HG03575 (cell line): ENCODE measurements around the gene TMEM145.
"Not testable (repeated sequence)": the region's sequence is repeated elsewhere in the genome, so short reads cannot be mapped to it uniquely, and the experiment has no call there.

Source experiments
- ATAC-seq: cut with Tn5 transposase; IDR thresholded peaks from one replicate; pipeline ENCODE4 v1.9.1; 2021; ENCODE audit not compliant: unreplicated experiment, insufficient number of reproducible peaks, low FRiP score; ENCODE audit errors: extremely low read depth

TMEM145 gene

DNA sequence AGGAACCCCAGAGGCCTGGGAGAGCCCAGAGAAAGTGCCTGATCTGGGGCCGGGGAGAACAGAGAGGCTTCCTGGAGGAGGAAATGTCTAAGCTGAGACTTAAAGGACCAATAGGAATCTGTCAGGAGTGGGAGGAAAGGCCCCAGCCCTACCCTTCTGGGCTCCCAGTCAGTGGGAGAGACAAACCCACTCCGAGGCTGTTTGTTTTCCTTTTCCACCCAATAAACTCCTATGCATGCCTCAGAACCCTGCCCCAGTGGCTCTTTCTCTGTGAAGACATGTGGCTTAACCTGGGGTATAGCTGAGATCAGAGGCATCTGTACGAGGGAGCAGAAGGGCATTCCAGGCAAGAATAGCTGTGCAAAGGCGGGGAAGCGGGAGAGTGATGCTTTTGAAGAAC lies 14.3 kb downstream of the TMEM145 start:
- ATAC-seq, result no peak

DNA sequence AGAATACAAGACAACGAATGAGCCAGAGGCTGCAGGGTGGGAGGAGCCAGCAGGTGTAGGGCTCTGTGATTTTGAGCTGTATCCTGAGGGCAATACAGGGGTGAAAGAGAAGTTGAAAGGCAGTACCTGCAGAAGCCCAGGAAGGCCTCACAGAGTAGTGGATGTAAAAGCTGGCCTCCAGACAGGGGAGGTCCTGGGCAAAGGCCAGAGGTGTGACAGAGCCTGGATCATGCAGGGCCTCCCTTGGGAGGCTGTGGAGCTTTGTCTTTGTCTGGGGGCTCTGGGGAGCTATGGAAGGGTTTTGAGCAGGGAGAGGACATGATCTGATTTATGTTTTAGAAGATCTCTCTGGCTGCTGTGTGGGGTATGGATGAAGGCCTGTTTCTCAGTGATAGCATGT lies 15.0 kb downstream of the TMEM145 start:
- ATAC-seq, result no peak

- ATAC-seq, result no peak
Observed at GRCh38 chr19:42328854-42329253, 15.7 kb downstream of the TMEM145 start.

GRCh38 chr19:42330241-42330711 lies 17.2 kb downstream of the TMEM145 start:
- no peak for ATAC-seq

- ATAC-seq, result not testable (repeated sequence)
Observed at GRCh38 chr19:42331333-42331732, 18.2 kb downstream of the TMEM145 start.

- ATAC-seq, result no peak
Observed at GRCh38 chr19:42332059-42332458, 18.9 kb downstream of the TMEM145 start.

DNA sequence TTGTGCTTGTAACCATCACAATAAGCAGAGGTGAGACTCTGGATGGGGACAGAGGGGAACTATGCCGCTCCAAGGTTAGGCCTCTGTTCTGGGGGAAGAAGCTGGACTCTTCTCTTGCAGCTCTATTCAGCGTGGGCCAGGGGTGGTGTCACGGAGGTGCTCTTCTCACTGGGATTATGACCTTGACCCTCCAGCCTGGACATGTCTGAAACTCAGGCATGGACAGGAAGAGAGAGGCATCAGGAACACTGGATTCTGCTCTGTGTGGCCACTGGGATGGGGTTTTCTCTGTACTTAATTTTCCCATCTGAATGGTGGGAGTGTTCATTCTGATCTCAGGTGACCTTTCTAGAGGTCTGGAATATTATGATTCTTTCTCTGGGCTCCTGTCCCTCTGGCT lies 19.9 kb downstream of the TMEM145 start:
- ATAC-seq, result no peak

DNA sequence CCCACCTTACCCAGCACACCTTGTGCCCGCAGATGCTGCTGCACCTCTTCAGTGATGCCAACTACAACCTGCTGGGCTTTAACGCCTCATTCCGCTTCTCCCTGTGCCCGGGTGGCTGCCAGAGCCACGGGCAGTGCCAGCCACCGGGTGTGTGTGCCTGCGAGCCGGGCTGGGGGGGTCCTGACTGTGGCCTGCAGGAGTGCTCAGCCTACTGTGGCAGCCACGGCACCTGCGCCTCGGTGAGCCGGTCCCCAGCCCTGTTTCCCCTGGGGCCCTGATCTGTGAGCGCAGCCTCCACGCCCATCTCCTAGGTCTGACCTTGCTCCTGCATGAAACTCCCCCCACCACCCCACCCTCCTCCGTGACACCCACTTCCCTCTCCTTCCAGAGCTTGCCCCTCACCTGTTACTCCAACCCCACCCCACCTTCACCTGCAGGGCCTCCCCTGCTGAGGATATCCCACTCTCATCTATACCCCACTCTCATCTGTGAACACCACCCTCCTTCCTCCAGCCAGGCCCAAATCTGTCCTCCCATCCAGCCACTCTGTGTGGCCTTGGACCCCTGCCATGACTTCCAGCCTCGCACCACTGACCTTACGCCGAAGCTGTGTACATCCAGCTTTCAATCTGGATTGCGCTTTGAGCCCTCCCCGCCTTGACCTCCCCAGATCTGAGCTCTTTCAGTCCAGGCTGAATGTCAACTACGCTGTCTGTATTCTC lies 21.0 kb downstream of the TMEM145 start:
- ATAC-seq, result no peak

GRCh38 chr19:42334697-42335373 lies 21.7 kb downstream of the TMEM145 start:
- ATAC-seq, result no peak

DNA sequence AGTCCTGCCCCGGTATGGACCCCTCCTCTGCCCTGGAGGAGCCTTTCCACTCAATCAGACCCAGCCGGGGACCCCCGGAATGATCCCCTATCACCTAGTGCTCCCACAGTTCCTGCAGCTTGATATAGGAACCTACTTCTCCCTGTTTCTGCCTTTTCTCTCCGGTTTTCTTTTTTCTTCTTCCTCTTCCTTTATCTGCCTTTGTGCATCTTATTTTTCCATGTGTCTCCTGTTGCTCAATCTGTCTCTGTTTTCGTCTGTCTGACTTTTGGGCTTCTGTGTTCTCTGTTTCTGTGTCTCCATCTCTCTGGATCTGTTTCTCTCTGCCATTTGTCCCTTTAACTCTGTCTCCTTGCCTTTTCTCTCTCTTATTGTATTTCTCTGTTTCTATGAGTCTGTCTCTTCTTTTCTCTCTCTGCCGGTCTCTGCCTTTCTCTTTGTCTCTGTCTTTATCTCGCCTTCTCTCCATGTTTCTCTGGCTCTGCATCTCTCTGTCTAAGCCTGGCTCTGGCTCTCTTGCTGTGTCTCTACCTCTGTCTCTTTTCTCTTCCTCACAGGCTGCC lies 22.3 kb downstream of the TMEM145 start:
- ATAC-seq, result no peak

DNA sequence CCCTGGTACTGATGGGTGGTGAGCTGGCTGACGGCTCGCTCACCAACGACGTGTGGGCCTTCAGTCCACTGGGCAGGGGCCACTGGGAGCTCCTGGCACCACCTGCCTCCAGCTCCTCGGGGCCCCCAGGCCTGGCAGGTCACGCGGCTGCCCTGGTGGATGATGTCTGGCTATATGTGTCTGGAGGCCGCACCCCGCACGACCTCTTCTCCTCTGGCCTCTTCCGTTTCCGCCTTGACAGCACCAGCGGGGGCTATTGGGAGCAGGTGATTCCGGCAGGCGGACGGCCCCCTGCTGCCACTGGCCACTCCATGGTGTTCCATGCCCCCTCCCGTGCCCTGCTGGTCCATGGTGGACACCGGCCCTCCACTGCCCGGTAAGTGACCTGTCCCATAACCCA lies 22.9 kb downstream of the TMEM145 start:
- no peak for ATAC-seq

DNA sequence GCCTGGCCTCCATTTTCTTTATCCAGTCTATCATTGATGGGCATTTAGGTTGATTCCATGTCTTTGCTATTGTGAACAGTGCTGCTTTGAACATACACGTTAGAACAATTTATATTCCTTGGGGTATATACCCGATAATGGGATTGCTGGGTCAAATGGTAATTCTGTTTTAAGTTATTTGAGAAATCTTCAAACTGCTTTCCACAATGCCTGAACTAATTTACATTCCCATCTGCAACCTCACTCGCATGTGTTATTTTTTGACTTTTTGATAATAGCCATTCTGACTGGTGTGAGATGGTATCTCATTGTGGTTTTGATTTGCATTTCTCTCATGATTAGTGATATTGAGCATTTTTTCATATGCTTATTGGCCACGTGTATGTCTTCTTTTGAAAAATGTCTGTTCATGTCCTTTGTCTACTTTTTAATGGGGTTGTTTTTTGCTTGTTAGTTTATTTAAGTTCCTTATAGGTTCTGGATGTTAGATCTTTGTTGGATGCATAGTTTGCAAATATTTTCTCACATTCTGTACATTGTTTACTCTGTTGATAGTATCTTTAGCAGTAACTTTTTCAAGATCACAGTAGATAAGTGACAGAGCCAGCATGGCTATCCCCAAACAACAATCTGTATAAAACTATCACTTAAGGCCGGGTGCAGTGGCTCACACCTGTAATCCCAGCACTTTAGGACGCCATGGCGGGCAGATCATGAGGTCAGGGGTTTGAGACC lies 26.2 kb downstream of the TMEM145 start:
- ATAC-seq, result not testable (repeated sequence)

- ATAC-seq, result not testable (repeated sequence)
Observed at GRCh38 chr19:42339922-42340321, 26.8 kb downstream of the TMEM145 start.

DNA sequence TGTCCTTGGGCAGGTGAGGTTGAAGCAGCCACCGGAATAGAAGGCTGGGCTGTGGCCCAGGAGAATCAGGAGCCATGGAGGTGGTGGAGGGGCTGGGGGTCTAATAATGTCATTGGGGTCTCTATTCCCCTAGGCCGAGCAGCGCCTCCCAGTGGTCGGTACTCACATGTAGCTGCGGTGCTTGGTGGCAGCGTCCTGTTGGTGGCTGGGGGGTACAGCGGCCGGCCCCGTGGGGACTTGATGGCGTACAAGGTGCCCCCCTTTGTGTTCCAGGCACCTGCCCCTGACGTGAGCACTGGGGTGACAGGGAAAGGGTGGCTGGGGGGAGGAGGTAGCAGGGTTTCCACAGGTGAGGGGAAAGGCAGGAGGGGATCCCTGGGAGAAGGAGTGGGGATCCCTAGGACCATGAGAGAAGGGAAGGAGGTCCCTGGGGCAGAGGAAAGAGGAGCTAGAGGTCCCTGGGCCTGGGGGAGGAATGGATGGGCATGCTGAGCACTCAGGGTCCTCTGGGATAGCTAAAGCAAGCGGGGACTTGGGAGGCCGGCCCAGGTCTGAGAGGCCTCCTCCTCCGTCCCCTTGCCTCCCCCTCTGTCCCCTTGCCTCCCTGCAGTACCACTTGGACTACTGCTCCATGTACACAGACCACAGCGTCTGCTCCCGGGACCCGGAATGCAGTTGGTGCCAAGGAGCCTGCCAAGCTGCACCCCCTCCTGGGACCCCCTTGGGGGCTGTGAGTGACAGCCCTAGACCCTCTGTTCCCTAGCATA lies 30.4 kb downstream of the TMEM145 start:
- ATAC-seq, result no peak

GRCh38 chr19:42344336-42344893 lies 31.3 kb downstream of the TMEM145 start:
- no peak for ATAC-seq

- ATAC-seq, result no peak
Observed at GRCh38 chr19:42345191-42345812, 32.2 kb downstream of the TMEM145 start.

- ATAC-seq, result no peak
Observed at GRCh38 chr19:42348211-42348610, 35.1 kb downstream of the TMEM145 start.

GRCh38 chr19:42349378-42350107 lies 36.4 kb downstream of the TMEM145 start:
- no peak for ATAC-seq
